Prostate gland (tissue), 2 donors: ENCODE data around the gene NGDN. TPM values are rescaled to one million over a fixed set of nuclear protein-coding genes. Genes with fewer than 3 reads are reported as not detected.
"Not testable (repeated sequence)": the region's sequence is repeated elsewhere in the genome, so short reads cannot be mapped to it uniquely, and the experiment has no call there.

ENCODE experiments used
- DNase-seq: peaks from one replicate; pipeline ENCODE4 v3.0.0-alpha.2; 2019; ENCODE audit warnings: low spot score
- H3K27ac ChIP-seq, 2 donors: fragments of 200-600 bp; sonication (generic); 2 replicates each; pipeline ENCODE4 v1.5.1; 2017 to 2019
- H3K27me3 ChIP-seq: fragments of 200-600 bp; sonication (generic); replicated peaks from 2 replicates; pipeline ENCODE4 v1.5.1; 2019; ENCODE audit not compliant: insufficient read depth
- H3K36me3 ChIP-seq, 2 donors: fragments of 200-600 bp; sonication (generic); 1 replicate in 1 of 2; 2 replicates in 1 of 2; pipeline versions ENCODE4 v1.5.1 to v1.8.1; 2017 to 2019
- H3K4me1 ChIP-seq: fragments of 200-600 bp; sonication (generic); replicated peaks from 2 replicates; pipeline ENCODE4 v1.5.1; 2019
- H3K4me3 ChIP-seq, 2 donors: fragments of 200-600 bp; sonication (generic); 2 replicates each; pipeline ENCODE4 v1.5.1; 2017 to 2019
- H3K9me3 ChIP-seq: fragments of 200-600 bp; sonication (generic); 2 replicates; pipeline ENCODE4 v1.5.1; 2017
- CTCF ChIP-seq, 4 experiments: fragments of 200-600 bp in 2 of 4; fragments of 450-650 bp in 2 of 4; sonication (generic) in 2 of 4; IDR thresholded peaks; 1 replicate in 3 of 4; 2 replicates in 1 of 4; pipeline ENCODE4 v1.5.1; 2016 to 2019; ENCODE audit warnings: antibody characterized with exemption in 4 of 4, mild to moderate bottlenecking in 2 of 4, moderate library complexity in 2 of 4
- POLR2A ChIP-seq: fragments of 450-650 bp; IDR thresholded peaks from one replicate; pipeline ENCODE4 v1.6.1; 2016; ENCODE audit warnings: antibody characterized with exemption, mild to moderate bottlenecking
- POLR2AphosphoS5 ChIP-seq: sonication (generic); formaldehyde crosslinking; IDR thresholded peaks from one replicate; pipeline ENCODE4 v1.6.1; 2017; ENCODE audit warnings: antibody characterized with exemption
- WGBS: methylation state at CpG from one replicate; pipeline ENCODE4 v1.1.5; 2018; 5-methylcytosine and 5-hydroxymethylcytosine counted together
- intact Hi-C: fragments of 100-400 bp; cut with DNase I; formaldehyde crosslinking; loops from one replicate; pipeline ENCODE4 v1.14.2; 2022
- total RNA-seq, 2 donors: library from RNA; depleted of rRNA; stranded (reverse); fragments of >200 nt; gene quantifications; one replicate each; pipeline ENCODE4 v1.1.0, GENCODE V29; 2016

The NGDN gene
- total RNA-seq, 2 donors from 2014 or later, result 33.7 to 37.0 TPM

- WGBS, result 84% methylated on average over 2 of the region's 2 CpGs
- TF ChIP-seq CTCF (IDR thresholded peaks at IDR 0.05) (no peak), POLR2A (no peak), POLR2AphosphoS5 (no peak)
- H3K9me3 ChIP-seq, result no peaks in the 10 kb centered on the region
- no peak for DNase-seq
- intact Hi-C loops, result no loop called here
- no peaks in the 10 kb centered on the region for H3K27me3 ChIP-seq
- no peak overlapping the region for H3K4me3 ChIP-seq
- H3K4me1 ChIP-seq, result no peaks in the 10 kb centered on the region
- H3K27ac ChIP-seq, result no peak overlapping the region
- no peaks in the 10 kb centered on the region for H3K36me3 ChIP-seq
Observed at GRCh38 chr14:23450379-23450778, 19.1 kb upstream of the NGDN start.

- intact Hi-C loops, result no loop called here
- Histone ChIP-seq H3K36me3 (no peaks in the 10 kb centered on the region), H3K27me3 (no peaks in the 10 kb centered on the region), H3K27ac (no peak overlapping the region), H3K9me3 (no peaks in the 10 kb centered on the region), H3K4me1 (no peaks in the 10 kb centered on the region), H3K4me3 (no peak overlapping the region)
- no peak for DNase-seq
- no peak for TF ChIP-seq POLR2AphosphoS5
- TF ChIP-seq CTCF (IDR thresholded peaks at IDR 0.05), result no peak
- TF ChIP-seq POLR2A, result no peak
- 91% methylated on average over 2 of the region's 2 CpGs for WGBS
Observed at GRCh38 chr14:23452237-23452636, 17.3 kb upstream of the NGDN start.

- H3K36me3 ChIP-seq, result no peaks in the 10 kb centered on the region
- H3K4me1 ChIP-seq, result no peaks in the 10 kb centered on the region
- intact Hi-C loops, result no loop called here
- TF ChIP-seq CTCF (IDR thresholded peaks at IDR 0.05), result no peak
- no peak for TF ChIP-seq POLR2AphosphoS5
- no peak for TF ChIP-seq POLR2A
- peak; percentile 12 for DNase-seq
- no peaks in the 10 kb centered on the region for H3K27me3 ChIP-seq
- WGBS, result 0% methylated on average over 1 of the region's 1 CpG
- no peak overlapping the region for H3K4me3 ChIP-seq
- H3K9me3 ChIP-seq, result no peaks in the 10 kb centered on the region
- H3K27ac ChIP-seq, result no peak overlapping the region
Observed at GRCh38 chr14:23454445-23454856, 15.1 kb upstream of the NGDN start.

GRCh38 chr14:23456883-23457586, 12.5 kb upstream of the NGDN start:
- H3K9me3 ChIP-seq, H3K4me1 ChIP-seq, H3K27ac ChIP-seq, H3K36me3 ChIP-seq, H3K27me3 ChIP-seq, H3K4me3 ChIP-seq, DNase-seq, intact Hi-C loops: not testable (repeated sequence)
- 96% methylated on average over 11 of the region's 11 CpGs for WGBS

GRCh38 chr14:23457587-23458445, 11.7 kb upstream of the NGDN start:
- 76% methylated on average over 5 of the region's 5 CpGs for WGBS
- H3K9me3 ChIP-seq, result no peaks in the 10 kb centered on the region
- no peak overlapping the region for H3K27ac ChIP-seq
- no peaks in the 10 kb centered on the region for H3K27me3 ChIP-seq
- intact Hi-C loops, result no loop called here
- H3K36me3 ChIP-seq, result no peaks in the 10 kb centered on the region
- DNase-seq, result no peak
- no peak overlapping the region for H3K4me3 ChIP-seq
- no peaks in the 10 kb centered on the region for H3K4me1 ChIP-seq
- TF ChIP-seq CTCF (IDR thresholded peaks at IDR 0.05), result no peak
- TF ChIP-seq POLR2AphosphoS5, result no peak
- TF ChIP-seq POLR2A, result no peak
